Sigmoid colon (tissue), 4 donors: ENCODE results near the gene TM9SF2.

Experiments used
- EP300 ChIP-seq, 4 donors: sonication (generic); formaldehyde crosslinking; IDR thresholded peaks; one replicate each; pipeline ENCODE4 v1.6.1; 2017; ENCODE audit warnings: antibody characterized with exemption in 4 of 4
- POLR2A ChIP-seq, 2 donors: fragments of 450-650 bp; IDR thresholded peaks; one replicate each; pipeline ENCODE4 v1.6.1; 2016; ENCODE audit warnings: antibody characterized with exemption in 2 of 2, mild to moderate bottlenecking in 2 of 2, moderate library complexity in 2 of 2
- TF ChIP-seq, protein P1 (sequence below), 4 experiments: fragments of 450-650 bp in 3 of 4; fragments of 200-600 bp in 1 of 4; IDR thresholded peaks; one replicate each; pipeline ENCODE4 v1.5.1; 2016 to 2019; ENCODE audit warnings: antibody characterized with exemption in 4 of 4, mild to moderate bottlenecking in 3 of 4, moderate library complexity in 2 of 4

DNA sequence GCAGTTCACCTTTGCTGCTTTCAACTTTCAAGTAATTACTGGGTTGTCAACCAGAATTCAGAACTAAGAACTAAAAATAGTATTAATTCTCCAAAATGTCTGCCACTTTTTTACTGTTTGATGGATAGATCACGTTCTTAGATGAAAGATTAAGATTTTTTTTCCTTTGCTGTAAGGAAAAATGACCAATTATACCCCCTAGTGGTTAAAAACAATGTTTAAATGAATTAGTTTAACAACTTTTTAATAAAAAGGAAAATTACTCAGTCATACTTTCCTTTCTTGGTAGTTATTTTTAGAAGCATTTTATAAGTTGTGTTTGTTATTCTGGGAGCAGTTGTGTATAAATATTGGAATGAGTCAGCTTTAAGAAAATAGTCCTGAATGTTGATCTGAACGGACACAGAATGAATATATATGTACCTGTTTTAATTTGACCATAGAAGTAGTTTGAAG, 4.6 kb downstream of the TM9SF2 start:
- TF ChIP-seq, protein P1, sequence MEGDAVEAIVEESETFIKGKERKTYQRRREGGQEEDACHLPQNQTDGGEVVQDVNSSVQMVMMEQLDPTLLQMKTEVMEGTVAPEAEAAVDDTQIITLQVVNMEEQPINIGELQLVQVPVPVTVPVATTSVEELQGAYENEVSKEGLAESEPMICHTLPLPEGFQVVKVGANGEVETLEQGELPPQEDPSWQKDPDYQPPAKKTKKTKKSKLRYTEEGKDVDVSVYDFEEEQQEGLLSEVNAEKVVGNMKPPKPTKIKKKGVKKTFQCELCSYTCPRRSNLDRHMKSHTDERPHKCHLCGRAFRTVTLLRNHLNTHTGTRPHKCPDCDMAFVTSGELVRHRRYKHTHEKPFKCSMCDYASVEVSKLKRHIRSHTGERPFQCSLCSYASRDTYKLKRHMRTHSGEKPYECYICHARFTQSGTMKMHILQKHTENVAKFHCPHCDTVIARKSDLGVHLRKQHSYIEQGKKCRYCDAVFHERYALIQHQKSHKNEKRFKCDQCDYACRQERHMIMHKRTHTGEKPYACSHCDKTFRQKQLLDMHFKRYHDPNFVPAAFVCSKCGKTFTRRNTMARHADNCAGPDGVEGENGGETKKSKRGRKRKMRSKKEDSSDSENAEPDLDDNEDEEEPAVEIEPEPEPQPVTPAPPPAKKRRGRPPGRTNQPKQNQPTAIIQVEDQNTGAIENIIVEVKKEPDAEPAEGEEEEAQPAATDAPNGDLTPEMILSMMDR (IDR thresholded peaks at IDR 0.05) = peak in 1 of 4 experiments; percentile 7
- TF ChIP-seq POLR2A (IDR thresholded peaks at IDR 0.05) = no peak
- TF ChIP-seq EP300 (IDR thresholded peaks at IDR 0.05) = no peak
